H9 (cell line): ENCODE results near the gene FAIM2. TPM values are rescaled to one million over a fixed set of nuclear protein-coding genes. Genes with fewer than 3 reads are reported as not detected.

Experiments used
- DNase-seq: peaks from one replicate; pipeline ENCODE4 v3.0.0-alpha.2; 2017
- H2AFZ ChIP-seq: one replicate; pipeline ENCODE4 v1.6.1; 2013; ENCODE audit warnings: mild to moderate bottlenecking, low read length, control low read depth, moderate library complexity
- H2AK5ac ChIP-seq: 2 replicates; pipeline ENCODE4 v1.6.1; 2013; ENCODE audit warnings: low read length, control low read depth, mixed read lengths; ENCODE audit not compliant: insufficient read length
- H2BK120ac ChIP-seq: one replicate; pipeline ENCODE4 v1.6.1; 2013; ENCODE audit warnings: low read depth, mild to moderate bottlenecking, low read length, control low read depth, inconsistent platforms; ENCODE audit not compliant: poor library complexity, severe bottlenecking
- H2BK12ac ChIP-seq: 2 replicates; pipeline ENCODE4 v1.6.1; 2013; ENCODE audit warnings: low read length, control low read depth, mixed read lengths, low read depth; ENCODE audit not compliant: insufficient read length
- H2BK15ac ChIP-seq: 2 replicates; pipeline ENCODE4 v1.6.1; 2013; ENCODE audit warnings: low read depth, low read length, control low read depth
- H2BK20ac ChIP-seq: one replicate; pipeline ENCODE4 v1.6.1; 2013; ENCODE audit warnings: low read depth, mild to moderate bottlenecking, low read length, control low read depth, inconsistent platforms; ENCODE audit not compliant: poor library complexity, severe bottlenecking
- H2BK5ac ChIP-seq: 2 replicates; pipeline ENCODE4 v1.6.1; 2013; ENCODE audit warnings: low read length, control low read depth, mixed read lengths; ENCODE audit not compliant: insufficient read length
- H3K14ac ChIP-seq: 2 replicates; pipeline ENCODE4 v1.6.1; 2013; ENCODE audit warnings: low read length, control low read depth; ENCODE audit not compliant: insufficient read depth
- H3K18ac ChIP-seq: 2 replicates; pipeline ENCODE4 v1.6.1; 2013; ENCODE audit warnings: low read depth, mild to moderate bottlenecking, mixed read lengths, low read length, control low read depth; ENCODE audit not compliant: insufficient read length
- H3K23ac ChIP-seq: 2 replicates; pipeline ENCODE4 v1.6.1; 2013; ENCODE audit warnings: low read length, control low read depth, mixed read lengths, low read depth; ENCODE audit not compliant: insufficient read length
- H3K23me2 ChIP-seq: 2 replicates; pipeline ENCODE4 v1.6.1; 2013; ENCODE audit warnings: low read depth, mild to moderate bottlenecking, mixed read lengths, low read length, control low read depth; ENCODE audit not compliant: insufficient read length, poor library complexity, severe bottlenecking
- H3K27ac ChIP-seq: 2 replicates; pipeline ENCODE4 v1.5.1; 2013; ENCODE audit warnings: low read length, control low read depth, mixed read lengths, low read depth; ENCODE audit not compliant: insufficient read length
- H3K27me3 ChIP-seq: 2 replicates; pipeline ENCODE4 v1.6.1; 2013; ENCODE audit warnings: low read length, control low read depth, inconsistent platforms; ENCODE audit not compliant: insufficient read depth
- H3K4ac ChIP-seq: 2 replicates; pipeline ENCODE4 v1.6.1; 2013; ENCODE audit warnings: low read depth, mild to moderate bottlenecking, control low read depth, inconsistent platforms, low read length, moderate library complexity
- H3K4me1 ChIP-seq: 2 replicates; pipeline ENCODE4 v1.6.1; 2013; ENCODE audit warnings: low read length, control low read depth, inconsistent platforms; ENCODE audit not compliant: insufficient read depth
- H3K4me2 ChIP-seq: 2 replicates; pipeline ENCODE4 v1.6.1; 2013; ENCODE audit warnings: low read length, control low read depth, mixed read lengths; ENCODE audit not compliant: insufficient read length, insufficient read depth
- H3K56ac ChIP-seq: 2 replicates; pipeline ENCODE4 v1.6.1; 2013; ENCODE audit warnings: low read depth, mild to moderate bottlenecking, mixed read lengths, low read length, control low read depth; ENCODE audit not compliant: insufficient read length
- H3K79me1 ChIP-seq: 2 replicates; pipeline ENCODE4 v1.6.1; 2013; ENCODE audit warnings: low read depth, mild to moderate bottlenecking, moderate library complexity, low read length, control low read depth, inconsistent platforms; ENCODE audit not compliant: insufficient read depth, poor library complexity, severe bottlenecking
- H3K79me2 ChIP-seq: 2 replicates; pipeline ENCODE4 v1.6.1; 2013; ENCODE audit warnings: low read length, control low read depth, inconsistent platforms; ENCODE audit not compliant: insufficient read depth
- H3K9ac ChIP-seq: 2 replicates; pipeline ENCODE4 v1.6.1; 2013; ENCODE audit warnings: low read length, control low read depth, mixed read lengths; ENCODE audit not compliant: insufficient read length; ENCODE audit errors: extremely low read depth
- H3K9me3 ChIP-seq: one replicate; pipeline ENCODE4 v1.6.1; 2013; ENCODE audit warnings: low read depth, low read length, inconsistent platforms; ENCODE audit not compliant: control insufficient read depth
- H3T11ph ChIP-seq: one replicate; pipeline ENCODE4 v1.6.1; 2013; ENCODE audit warnings: mild to moderate bottlenecking, low read length, control low read depth, inconsistent platforms
- H4K20me1 ChIP-seq: one replicate; pipeline ENCODE4 v1.6.1; 2013; ENCODE audit not compliant: control insufficient read depth, insufficient read length, insufficient read depth
- H4K5ac ChIP-seq: 2 replicates; pipeline ENCODE4 v1.6.1; 2013; ENCODE audit warnings: low read depth, mild to moderate bottlenecking, mixed read lengths, low read length, control low read depth; ENCODE audit not compliant: insufficient read length
- H4K8ac ChIP-seq: replicated peaks from 2 replicates; pipeline ENCODE4 v1.6.1; 2013; ENCODE audit warnings: low read length, control low read depth, mixed read lengths, low read depth; ENCODE audit not compliant: insufficient read length
- H4K91ac ChIP-seq: 2 replicates; pipeline ENCODE4 v1.6.1; 2013; ENCODE audit warnings: low read depth, mild to moderate bottlenecking, moderate library complexity, mixed read lengths, low read length, control low read depth; ENCODE audit not compliant: insufficient read length
- H3K27ac Mint-ChIP-seq, 3 experiments: 2 replicates in 2 of 3; 3 replicates in 1 of 3; pipeline ENCODE4 v1.8.0; 2020 to 2021; ENCODE audit warnings: mixed read lengths in 3 of 3, mild to moderate bottlenecking in 1 of 3, moderate library complexity in 1 of 3
- H3K27me3 Mint-ChIP-seq: 2 replicates; pipeline ENCODE4 v1.8.0; 2021; ENCODE audit warnings: low read depth, mild to moderate bottlenecking, moderate library complexity, mixed read lengths
- H3K36me3 Mint-ChIP-seq, 3 experiments: 2 replicates in 2 of 3; 3 replicates in 1 of 3; pipeline ENCODE4 v1.8.0; 2020 to 2021; ENCODE audit warnings: low read depth in 3 of 3, mixed read lengths in 3 of 3; ENCODE audit not compliant: insufficient read depth in 1 of 3
- H3K4me1 Mint-ChIP-seq, 2 experiments: 2 replicates each; pipeline ENCODE4 v1.8.0; 2020; ENCODE audit warnings: mixed read lengths in 2 of 2
- H3K4me3 Mint-ChIP-seq, 2 experiments: 2 replicates in 1 of 2; 3 replicates in 1 of 2; pipeline ENCODE4 v1.8.0; 2020 to 2021; ENCODE audit warnings: mild to moderate bottlenecking in 2 of 2, mixed read lengths in 2 of 2, moderate library complexity in 1 of 2
- H3K9me3 Mint-ChIP-seq, 2 experiments: 2 replicates in 1 of 2; 3 replicates in 1 of 2; pipeline ENCODE4 v1.8.0; 2020; ENCODE audit warnings: mild to moderate bottlenecking in 2 of 2, mixed read lengths in 2 of 2, moderate library complexity in 1 of 2
- CTCF ChIP-seq: fragments of 200-600 bp; sonication (generic); conservative IDR thresholded peaks from 3 replicates; pipeline ENCODE4 v1.8.0; 2021; ENCODE audit warnings: antibody characterized with exemption, mild to moderate bottlenecking
- WGBS: extraction: QIAGEN DNeasy Blood & Tissue Kit; methylation state at CpG from one replicate; pipeline ENCODE4 v1.1.7; 2013; ENCODE audit warnings: missing lambda C conversion rate, low lambda C conversion rate, mixed read lengths; ENCODE audit not compliant: insufficient read length; ENCODE audit errors: extremely low coverage; 5-methylcytosine and 5-hydroxymethylcytosine counted together
- total RNA-seq: library from RNA; stranded (reverse); gene quantifications from 2 replicates; pipeline ENCODE4 v1.2.1, GENCODE V29; 2021

The FAIM2 gene
- total RNA-seq, 1 experiment from 2014 or later, result 0.42 TPM

DNA sequence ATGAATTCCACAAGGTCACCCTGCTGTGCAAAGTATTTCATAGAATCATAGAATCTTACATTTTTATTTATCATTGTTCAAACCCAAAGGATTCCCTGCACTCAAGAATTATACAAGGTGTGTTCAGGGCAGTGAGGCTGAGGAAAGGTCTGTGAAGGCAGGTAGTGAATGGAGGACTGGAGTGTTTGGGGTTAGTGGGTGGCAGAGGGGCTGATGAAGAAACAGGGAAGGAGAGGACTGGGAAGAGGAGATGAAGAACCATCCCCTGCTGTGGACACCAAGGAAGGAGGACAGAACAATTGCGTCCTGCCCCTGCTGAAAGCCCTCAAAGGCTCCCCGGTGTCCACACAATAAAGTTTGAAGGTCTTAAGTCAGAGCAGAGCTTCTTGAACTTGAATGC lies 50.0 kb downstream of the FAIM2 start:
- Mint-ChIP-seq H3K4me1 (peaks cover 9 to 14% of the 10 kb centered on the region in 2 experiments), H3K27me3 (peaks cover 35% of the 10 kb centered on the region), H3K9me3 (peaks cover 0 to 12% of the 10 kb centered on the region in 2 experiments; a peak in 3 of 5 replicates), H3K27ac (peak overlapping the region; percentile 0 to 67 (median 29); a peak in 2 of 7 replicates), H3K4me3 (no peak overlapping the region), H3K36me3 (no peaks in the 10 kb centered on the region)
- Histone ChIP-seq H4K8ac (no peak overlapping the region), H2AK5ac (no peak overlapping the region), H3K9me3 (no peaks in the 10 kb centered on the region), H3K4me1 (no peaks in the 10 kb centered on the region), H4K5ac (no peak overlapping the region), H2BK5ac (no peak overlapping the region), H2BK120ac (no peak overlapping the region), H2BK20ac (no peak overlapping the region), H3K23me2 (no peaks in the 10 kb centered on the region), H3K4ac (no peak overlapping the region), H3K4me2 (no peak overlapping the region), H3K9ac (no peak overlapping the region), H2BK15ac (no peak overlapping the region), H3K23ac (no peak overlapping the region), H3K79me1 (no peaks in the 10 kb centered on the region), H2AFZ (no peak overlapping the region), H3K27ac (no peak overlapping the region), H3K18ac (no peak overlapping the region), H3K56ac (no peak overlapping the region), H4K20me1 (no peaks in the 10 kb centered on the region), H3T11ph (no peak overlapping the region), H2BK12ac (no peak overlapping the region), H4K91ac (no peak overlapping the region), H3K27me3 (no peaks in the 10 kb centered on the region), H3K14ac (no peak overlapping the region), H3K79me2 (no peaks in the 10 kb centered on the region)
- no peak for TF ChIP-seq CTCF
- no peak for DNase-seq
- no CpG with 5 or more reads among the region's 2 CpGs for WGBS
